Right kidney (tissue), 1 donor: ENCODE data around the gene HOXA10.

Experiments
- DNase-seq: peaks from one replicate; pipeline ENCODE4 v3.0.0-alpha.2; 2016

The HOXA10 gene

DNA sequence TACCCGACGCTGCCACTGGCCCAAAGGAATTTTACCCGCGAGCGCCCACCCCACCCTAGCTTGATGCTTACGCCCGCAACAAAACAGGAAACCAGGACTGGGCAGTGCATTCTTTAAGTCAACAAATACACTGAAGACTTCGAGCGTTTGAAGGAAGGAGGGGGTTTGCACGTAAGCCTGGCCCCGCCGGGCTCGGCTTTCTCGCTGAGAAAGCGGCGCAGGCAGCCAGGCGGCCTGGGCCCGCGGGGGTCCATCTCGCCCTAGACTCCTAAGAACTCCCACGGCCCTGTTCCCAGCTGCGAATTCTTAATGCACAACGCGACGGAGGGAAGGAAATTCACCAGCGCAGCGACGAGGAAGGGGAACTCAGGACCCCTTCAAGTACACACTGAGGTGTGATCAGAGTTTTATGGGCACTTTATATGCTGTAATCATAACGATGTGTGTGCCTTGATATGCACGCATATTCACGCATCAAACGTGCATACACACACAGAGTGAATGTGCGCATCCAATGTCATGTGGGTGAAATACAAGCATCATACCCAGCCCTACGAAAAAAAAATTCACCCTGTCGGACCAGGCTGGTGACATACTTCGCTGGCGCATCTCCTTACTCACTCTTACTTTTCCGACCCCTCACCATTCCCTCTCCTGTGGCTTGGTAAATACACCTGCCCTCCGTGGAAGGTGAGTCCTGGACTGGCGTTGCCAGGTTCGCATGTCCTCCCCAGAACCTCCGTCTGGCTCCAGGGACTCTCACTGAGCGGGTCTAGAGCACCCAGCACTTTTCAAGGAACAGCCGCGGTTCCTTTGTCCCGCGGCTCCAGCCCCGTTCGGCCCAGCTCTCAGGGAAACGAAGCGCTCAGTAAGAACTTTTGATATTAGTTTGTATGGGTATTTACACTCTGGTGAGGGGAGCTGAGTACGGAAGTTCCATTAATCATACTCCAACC is 31.5 kb upstream of the HOXA10 start:
- peak; percentile 68 for DNase-seq

DNA sequence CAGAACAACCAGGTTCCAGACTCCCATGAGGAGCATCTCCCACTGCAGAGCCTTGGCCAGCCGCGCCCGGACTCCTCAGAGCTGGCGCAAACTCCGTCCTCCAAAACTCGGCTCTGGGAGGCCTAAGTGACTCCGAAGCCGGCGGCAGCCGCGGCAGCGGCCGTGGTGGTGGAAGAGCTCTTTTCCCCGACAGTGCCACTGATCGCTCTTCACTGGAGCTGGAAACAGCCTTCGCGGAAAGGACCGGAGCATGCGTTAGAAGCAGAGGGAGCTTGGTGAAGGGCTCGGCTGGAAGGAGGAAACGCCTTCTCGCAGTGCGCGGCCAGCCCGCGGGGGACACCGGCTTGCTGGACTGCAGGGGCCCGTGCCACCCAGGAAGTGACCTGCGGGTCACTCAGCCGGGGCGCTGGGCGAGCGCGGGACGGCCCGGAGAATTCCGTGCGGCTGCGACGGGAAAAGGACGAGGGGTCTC is 30.8 kb upstream of the HOXA10 start:
- DNase-seq: peak; percentile 79

DNA sequence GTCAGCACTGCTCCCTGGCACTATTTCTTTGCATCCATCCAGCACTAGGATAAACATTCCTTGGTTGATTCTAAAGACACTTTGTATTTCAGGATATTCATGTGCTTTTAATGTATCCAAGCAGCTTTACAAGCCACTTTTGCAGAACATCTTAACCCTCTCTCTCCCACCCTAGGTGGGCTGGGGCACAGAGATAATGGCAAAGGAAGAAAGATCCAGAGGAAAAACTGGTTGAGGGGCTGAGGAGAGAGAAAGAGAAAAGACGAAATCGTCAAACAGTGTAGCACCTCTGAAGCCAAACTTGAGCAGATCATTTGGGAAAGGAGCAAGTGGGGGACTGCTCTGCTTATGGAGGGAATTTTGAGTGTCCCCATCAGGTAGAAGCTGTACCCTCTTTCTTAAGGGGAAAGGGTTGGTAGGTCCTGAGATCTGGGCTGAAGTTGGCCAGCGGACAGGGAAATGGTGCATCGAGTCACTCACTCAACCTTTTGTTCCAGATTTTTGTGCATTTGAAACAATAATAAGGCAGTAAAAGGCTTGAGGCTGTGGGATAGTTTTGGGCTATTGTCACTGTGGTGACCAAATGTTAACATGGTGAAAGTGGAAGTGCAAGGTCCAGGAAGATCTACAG is 30.0 kb upstream of the HOXA10 start:
- DNase-seq: peak; percentile 43

DNA sequence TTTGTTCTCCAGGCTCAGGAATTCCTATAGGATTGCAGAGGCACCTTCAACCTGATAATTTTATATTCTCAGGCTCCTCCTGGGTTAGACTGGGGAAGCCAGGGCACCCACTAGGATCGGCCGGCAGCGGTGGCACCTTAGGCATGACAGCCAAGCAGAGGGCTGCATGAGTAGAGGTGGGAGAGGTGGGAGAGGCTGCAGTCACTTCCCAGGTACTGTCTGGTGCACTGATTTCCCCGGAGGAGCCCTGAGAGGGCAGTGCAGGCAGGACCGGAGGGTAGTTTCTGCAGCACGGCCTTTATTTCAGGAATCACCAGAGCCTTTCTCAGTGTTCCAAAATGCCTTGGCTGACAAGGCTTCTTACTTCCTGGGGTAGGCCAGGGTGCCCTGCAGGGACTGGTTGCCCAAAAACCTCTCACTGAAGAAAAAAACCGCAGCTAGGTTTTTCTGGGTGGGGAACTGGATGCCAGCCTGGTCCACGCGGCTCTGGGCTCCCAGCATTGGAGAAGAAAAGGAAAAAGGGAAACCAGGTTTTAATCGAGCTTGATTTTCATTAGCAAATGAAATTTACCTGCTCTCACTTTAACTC is 29.3 kb upstream of the HOXA10 start:
- DNase-seq: peak; percentile 55

DNA sequence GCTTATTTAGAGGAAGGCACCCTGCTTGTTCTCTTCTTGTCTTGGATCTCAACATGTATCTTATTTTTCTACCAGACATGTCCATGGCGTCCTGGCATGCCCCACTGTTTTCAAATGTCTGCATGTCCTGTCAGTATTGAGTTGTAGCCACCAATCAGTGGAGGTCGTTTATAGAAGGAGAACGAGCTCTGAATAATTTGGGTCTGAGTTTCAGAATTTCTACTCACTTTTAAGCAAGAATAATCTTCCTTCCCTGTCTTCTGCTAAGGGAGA is 28.7 kb upstream of the HOXA10 start:
- DNase-seq: no peak

DNA sequence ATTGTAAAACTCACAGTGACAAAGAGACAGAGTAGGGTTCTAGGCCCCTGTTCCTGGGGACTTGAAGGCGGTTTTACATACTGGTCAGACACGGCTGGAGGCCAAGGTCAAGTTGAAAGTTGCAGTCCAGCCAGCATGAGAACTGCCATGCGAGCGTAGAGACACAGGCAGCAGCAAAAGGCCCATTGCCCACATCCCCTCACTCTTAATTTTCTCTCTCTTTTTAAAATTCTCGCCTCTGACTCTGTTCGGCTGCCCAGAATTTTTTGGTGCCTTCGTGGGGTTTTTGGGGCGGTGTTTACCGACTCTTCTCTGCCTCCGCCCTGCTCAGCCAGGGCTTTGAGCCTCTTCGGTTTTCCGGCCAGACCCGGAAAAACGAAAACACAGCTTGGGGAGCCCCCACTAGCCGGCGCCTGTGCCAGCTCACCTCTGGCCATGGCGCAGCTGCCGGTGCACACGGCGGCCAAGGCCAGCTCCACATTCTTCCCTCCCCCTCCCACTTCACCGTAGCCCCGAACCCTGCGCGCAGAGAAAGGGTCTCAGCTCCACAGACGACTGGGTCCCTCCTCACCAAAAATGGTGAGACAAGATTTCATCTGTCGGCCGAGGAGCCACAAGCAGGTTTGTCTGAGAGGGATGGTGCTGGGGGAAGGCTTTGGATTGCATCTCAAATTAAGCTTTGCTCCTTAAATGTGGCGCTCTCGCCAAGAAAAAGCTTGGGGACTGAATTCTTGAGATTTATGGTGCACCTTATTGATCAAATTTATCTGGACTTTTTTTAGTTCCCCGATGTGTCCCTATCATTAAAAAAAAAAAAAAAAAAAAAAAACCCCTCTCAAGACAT is 28.1 kb upstream of the HOXA10 start:
- DNase-seq: peak; percentile 82

DNA sequence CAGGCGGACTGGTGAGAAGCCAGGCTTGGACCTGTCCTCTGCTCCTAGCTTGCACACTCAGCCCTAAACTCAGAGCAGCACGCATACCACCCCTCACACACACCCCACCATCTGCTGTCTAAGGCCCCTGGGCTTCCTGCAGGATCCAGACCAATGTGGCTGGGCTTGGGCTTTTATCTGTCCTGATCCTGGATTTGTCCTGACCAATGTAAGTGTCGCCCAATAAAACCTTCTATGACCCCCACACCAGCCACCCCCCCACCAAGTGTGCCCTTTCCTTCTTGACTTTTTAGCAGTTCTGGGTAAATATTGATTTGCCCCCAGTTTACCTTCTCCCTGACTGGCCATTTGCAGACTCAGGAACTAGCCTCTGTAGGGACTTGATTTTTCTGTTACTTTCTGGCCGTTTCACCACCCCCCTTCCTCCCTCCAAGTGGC is 27.5 kb upstream of the HOXA10 start:
- DNase-seq: no peak

DNA sequence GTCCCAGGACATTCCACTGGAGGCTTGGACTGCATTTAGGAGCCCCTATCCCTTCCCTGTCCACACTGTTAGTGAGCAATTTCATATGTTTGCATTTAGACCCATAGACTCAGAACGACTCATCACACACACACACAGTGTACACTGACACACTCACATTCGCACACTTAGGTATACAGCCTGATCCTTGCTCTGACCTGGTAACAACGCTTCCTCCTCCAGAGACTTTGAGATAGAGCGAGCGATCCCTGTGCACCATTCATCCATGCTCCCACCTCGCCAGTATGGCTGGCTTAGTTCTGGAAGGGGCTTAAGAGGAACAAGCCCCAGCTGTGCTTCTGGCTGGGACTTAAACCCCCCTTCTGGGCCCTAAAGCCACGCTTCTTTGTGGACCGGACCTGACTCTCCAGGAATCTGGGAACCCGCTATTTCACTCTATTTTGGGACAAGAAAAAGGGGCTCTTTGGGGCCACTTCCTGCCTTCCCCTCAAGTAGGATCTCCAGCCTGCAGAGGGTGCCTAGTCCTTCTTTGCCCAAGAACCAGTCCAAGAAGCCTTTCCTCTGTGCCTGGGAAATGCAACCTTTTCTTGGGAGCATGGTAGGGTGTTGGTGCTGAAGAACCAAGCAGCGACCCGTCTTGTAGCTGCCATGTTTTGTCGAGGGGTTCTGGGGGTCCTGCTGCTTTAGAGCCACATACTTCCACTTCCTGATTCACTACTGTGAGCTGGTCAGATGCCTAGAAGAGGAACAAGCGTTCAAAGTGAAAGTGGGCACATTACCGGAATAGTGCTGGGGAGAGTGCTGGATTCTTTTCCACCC is 26.9 kb upstream of the HOXA10 start:
- peak; percentile 50 for DNase-seq

DNA sequence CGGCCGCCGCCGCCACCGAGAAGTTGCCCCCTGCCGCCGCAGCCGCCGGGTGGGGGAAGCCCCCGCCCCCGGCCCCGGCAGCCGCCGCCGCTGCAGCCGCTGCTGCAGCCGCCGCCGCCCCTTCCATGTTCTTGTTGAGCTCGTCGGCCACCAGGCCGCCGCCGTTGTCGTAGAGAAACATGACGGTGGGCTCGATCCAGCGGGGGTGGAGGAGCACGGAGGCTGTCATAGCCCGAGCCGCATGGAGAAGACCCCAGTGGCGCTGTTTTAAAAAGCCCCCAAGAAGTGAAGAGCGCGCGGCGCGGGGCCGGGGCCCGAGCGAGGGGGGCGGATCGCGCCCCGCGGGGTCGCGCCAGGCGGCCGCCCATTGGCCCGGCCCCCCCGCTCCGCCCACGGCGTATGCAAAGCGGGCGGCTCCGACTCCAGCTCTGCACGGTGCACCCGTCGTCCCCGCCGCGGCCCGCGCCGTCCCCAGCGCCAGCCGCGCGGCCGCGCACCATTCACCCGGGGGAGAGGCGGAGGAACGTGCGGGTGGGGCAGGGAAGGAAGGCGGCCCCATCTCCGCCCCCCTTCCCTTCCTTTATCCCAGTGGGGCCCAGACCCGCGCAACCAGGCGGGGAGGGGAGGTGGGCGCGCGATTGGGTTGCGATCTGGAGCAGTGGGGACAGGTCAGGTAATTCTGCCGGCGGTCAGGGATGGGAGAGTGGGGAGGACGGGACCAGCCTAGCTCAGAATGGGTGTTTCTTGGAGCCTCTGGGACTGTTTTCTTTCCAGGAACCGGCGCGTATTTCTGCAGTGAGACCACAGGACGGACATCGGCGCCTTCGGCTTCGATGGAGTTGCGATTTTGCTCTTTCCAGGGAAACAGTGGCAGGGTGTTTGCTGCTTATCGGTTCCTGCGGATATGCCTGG is 26.0 kb upstream of the HOXA10 start, which contains the start of gene HOXA13:
HOXA13 (minus strand) TSS at position 243 of the 912 bp plus-strand sequence; CDS start at position 229, 14 bp downstream.
- peak; percentile 76 for DNase-seq

DNA sequence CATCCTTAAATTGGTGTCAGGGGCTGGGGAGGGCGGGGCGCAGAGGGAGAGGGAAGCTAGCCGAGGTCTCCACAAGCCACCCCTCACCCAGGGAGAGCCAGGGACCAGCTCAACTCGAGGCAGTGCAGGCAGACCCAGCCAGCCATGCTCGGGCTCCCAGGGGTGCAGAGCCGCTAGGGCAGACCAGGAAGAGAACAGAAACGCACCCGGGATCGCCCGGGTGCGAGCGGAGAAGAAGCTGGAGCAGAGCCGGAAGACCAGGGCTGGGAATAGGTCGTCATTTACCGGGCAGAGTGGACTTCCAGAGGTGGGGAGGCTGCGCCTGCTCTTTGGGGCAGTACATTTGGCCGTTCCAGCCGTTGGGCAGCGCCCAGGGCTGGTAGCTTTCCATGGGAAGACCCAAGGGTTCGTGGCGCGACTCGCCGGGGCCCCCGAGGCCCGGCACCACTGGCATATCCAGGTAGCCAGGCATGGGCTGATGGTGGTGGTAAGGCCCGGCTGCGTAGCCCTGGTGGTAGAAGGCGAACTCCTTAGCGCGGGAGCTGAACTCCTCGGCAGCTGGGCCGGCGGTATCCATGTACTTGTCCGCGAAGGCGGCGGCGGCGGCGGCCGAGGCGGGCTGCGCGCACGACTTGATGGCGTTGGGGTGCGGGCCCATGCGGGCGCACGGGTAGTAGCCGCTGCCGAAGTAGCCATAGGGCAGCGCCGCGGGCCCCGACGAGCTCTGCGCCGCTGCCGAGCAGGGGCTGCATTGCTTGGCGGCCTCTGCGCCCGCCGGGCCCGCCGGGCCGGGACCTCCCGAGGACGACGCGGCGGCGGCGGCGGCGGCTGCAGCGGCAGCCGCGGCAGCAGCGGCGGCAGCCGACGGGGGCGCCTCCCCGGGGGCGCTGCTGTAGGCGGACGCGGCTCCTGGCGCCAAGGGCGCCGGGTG is 25.0 kb upstream of the HOXA10 start:
- DNase-seq: peak; percentile 84

DNA sequence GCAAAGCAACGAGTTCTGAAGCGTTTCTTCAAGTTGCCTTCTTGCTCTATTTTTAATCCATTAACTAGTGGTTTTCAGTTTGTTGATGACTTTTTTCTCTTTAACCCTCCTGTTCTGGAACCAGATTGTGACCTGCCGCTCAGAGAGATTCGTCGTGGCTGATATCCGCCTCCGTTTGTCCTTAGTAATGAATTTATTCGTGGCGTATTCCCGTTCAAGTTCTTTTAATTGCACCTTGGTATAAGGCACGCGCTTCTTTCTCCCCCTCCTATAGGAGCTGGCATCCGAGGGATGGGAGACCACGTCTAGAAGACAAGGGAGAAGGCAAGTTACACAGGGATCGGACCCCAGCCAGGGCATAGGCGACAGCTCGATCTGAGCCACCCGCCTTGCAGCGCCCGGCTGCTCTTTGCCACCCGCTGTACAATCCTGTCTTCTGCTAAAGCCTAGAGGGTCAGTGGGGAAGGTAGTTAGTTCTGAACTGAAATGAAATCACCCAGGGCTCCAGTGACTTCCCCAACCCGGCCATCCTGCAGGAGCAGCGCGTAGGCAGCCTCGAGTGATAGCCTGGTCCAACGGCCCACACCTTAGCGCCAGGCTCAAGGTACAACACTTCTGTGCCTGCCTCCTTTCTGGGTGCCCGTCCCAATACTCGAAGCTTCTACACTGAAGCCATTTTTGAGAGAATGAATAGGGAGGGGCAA is 24.2 kb upstream of the HOXA10 start:
- DNase-seq: peak; percentile 76

DNA sequence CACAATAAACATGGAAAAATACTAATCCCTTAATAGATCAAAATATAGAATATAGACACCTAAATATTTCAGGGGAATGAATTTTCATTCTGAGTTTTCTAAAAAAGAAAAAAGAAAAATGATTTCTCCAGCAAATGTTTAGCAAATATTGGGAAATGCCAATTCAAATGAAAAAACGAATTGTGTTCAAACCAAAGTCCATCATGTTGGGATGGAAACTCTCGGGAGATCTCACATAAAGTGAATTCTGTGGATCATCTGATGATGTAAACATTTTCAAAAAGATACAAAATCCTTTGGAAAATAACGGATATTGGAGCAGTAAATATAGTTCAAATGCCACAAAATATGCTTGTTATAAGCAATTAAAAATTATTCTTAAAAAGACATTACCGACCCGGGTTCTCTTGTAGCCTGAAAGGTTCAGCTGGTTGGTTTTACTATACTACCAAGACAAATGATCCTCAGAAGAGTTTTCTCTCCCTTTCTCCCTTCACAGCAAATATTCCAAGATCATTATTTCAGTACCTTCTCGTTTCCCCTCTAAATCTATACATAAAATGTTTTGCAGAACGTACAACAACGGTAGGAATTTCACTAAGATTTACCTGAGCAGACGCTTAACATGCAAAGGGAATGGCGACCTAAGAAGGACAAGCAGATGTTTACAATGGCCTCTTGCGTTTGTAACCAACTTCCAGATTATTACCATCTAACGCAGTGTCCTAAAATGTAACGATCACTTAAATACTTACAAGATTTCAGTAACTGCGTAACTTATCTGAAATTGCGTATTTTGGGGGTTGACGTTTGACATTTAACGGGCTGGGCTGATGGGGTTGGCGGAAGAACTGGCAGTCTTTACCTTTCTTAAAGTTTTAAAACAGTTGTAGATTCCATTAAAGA is 23.3 kb upstream of the HOXA10 start:
- peak; percentile 63 for DNase-seq

DNA sequence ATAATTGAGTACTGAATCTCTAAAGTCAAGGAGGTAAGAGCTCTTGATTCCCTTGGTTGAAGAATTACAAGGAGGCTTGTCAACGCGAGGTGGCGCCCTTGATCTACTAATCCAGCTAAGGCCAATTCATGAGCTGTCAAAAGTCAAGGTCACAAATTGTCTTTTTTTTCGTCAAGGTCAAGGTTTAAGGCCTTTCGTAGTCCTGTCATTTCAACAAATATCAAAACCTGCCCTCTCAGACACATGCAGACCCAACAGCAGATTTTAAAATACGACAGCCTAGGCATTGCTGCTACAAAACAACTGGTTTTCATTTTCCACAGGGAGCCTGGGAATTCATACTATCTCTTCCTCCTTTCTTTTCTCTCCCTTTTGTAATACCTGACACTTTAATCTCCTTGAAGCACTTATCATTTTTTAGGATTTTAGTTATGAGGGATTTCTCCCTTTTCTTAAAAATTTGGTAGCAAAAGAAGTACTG is 22.2 kb upstream of the HOXA10 start:
- peak; percentile 74 for DNase-seq

DNA sequence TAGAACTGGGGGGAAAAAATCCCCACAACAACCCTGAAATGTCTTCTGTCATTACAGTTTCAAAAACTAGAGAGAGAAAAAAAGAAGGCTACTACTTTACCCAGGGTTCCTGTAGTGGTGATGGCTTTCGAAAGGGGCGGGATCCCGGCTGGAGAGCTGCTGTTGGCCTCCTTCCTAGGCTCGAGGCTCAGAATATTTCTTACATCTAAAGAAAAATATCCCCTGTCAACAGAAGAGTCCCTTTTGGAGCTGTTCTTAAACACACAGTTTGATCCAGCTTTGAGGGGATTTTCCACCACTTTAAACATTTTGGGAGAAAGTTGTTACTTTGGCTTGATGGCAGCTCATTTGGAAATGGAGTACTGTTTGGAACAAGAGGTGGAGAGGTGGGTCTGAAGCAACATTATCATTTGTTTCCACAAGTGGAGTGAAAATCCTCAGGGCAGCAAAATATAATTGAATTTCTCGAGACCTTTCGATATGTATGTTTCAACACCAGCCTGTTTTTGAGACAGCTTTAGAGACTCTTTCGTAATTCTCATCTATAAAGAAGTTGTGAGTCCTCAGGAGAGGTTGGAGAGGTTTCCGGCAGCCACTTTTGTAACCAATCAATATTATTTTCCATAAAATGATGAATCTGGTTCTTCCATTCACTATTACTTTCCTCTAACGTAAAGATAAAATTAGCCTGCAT is 20.7 kb upstream of the HOXA10 start:
- DNase-seq: peak; percentile 44

DNA sequence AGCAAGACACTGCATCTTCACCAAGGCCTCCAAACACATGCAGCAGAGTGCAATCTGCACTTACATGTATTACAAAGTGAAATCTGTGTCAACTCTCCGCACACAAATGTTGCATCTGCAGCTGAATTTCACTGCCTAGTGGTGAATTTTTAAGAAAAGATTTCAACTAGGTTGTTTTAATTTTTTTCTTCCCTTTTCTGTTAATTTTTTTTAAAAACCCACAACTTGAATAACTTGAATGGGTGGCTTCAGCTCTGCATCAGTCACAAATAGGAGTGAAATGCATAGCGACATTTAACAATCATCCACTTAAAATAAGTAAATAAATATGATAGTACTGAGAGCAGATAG is 19.9 kb upstream of the HOXA10 start:
- no peak for DNase-seq

DNA sequence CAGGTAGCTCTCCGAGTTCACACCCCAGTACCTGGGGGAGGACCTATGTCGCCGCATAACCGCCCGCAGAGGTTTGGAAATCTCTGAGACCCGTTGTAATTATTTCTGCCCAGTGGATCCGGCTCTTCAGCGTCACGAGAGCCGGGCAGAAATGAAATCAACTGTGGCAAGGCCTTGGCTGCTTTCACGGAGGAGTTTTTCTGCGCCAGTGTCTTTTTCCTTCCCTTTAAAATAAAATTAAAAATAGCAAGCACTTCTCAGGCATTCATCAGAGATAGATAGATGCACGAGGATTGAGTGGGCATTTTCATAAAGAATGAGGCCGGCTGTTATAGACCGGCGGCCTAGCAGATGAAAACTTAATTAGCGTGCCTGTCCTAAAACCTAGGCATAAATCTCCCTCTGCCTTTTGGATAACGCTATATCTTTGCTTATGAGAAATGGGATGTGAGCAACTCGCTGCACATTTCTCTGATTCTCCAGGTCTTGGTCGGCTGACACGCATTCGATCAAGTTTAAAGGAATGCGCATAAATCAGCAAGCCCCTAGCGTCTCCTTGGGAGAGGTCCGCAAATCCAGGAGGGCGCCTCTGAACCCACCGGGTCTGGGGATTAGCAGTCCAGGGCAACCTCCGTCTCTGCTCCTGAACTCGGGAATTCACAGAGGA is 19.3 kb upstream of the HOXA10 start:
- DNase-seq: peak; percentile 76
